WI38 (cell line): ENCODE data around the gene SIL1.
"Not testable (repeated sequence)": the region's sequence is repeated elsewhere in the genome, so short reads cannot be mapped to it uniquely, and the experiment has no call there.

Experiments used
- H3K4me3 ChIP-seq: 2 replicates; pipeline ENCODE4 v1.5.1; 2011; ENCODE audit warnings: low read depth, mild to moderate bottlenecking, control low read depth, low read length
- TF ChIP-seq, protein P1 (sequence below): IDR thresholded peaks from 2 replicates; pipeline ENCODE4 v1.5.1; 2012; ENCODE audit warnings: low read depth, mild to moderate bottlenecking, control low read depth, low read length

The SIL1 gene

GRCh38 chr5:139181835-139182452 lies 16.2 kb downstream of the SIL1 start:
- no peak overlapping the region for H3K4me3 ChIP-seq
- TF ChIP-seq, protein P1, sequence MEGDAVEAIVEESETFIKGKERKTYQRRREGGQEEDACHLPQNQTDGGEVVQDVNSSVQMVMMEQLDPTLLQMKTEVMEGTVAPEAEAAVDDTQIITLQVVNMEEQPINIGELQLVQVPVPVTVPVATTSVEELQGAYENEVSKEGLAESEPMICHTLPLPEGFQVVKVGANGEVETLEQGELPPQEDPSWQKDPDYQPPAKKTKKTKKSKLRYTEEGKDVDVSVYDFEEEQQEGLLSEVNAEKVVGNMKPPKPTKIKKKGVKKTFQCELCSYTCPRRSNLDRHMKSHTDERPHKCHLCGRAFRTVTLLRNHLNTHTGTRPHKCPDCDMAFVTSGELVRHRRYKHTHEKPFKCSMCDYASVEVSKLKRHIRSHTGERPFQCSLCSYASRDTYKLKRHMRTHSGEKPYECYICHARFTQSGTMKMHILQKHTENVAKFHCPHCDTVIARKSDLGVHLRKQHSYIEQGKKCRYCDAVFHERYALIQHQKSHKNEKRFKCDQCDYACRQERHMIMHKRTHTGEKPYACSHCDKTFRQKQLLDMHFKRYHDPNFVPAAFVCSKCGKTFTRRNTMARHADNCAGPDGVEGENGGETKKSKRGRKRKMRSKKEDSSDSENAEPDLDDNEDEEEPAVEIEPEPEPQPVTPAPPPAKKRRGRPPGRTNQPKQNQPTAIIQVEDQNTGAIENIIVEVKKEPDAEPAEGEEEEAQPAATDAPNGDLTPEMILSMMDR: no peak

DNA sequence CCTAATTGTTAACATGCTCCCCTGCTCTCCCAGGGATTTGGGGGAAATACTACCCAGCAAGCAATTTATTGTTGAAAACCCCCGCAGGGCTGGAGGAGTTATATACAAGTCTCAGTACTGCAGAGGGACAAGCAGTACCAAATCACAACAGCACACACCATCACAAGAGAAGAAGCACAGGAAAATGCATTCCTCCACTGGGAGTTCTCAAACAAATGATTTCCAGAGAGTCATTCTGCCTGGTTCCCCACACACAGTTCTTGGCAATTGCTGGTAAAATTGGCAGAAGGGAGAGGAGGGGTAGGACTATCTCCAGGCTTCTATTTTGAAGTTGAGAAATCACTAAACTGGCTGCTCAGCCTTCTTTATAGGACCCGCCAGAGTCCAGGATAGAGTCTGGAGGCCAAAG lies 16.8 kb downstream of the SIL1 start:
- H3K4me3 ChIP-seq: no peak overlapping the region
- TF ChIP-seq, protein P1: no peak

- TF ChIP-seq, protein P1: no peak
- H3K4me3 ChIP-seq: no peak overlapping the region
Observed at GRCh38 chr5:139180850-139181249, 17.3 kb downstream of the SIL1 start.

DNA sequence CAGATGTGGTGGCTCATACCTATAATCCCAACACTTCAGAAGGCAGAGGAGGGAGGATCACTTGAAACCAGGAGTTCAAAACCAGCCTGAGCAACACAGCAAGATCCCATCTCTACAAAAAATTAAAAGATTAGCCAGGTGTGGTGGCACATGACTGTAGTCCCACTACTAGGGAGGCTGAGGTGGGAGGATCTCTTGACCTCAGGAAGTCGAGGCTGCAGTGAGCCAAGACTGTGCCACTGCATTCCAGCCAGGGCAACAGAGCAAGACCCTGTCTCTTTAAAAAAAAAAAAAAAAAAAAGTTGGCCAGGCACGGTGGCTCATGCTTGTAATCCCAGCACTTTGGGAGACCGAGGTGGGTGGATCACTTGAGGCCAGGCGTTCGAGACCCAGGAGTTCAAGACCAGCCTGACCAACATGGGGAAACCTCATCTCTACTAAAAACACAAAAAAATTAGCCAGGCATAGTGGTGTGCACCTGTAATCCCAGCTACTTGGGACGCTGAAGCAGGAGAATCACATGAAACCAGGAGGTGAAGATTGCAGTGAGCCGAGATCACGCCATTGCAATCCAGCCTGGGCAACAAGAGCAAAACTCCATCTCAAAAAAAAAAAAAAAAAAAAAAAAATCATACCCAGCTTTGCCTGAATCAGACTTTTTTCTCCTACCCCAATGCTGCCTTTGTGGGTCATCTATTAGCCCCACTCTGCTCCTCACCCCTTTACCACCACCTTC lies 18.2 kb downstream of the SIL1 start:
- not testable (repeated sequence) for H3K4me3 ChIP-seq

DNA sequence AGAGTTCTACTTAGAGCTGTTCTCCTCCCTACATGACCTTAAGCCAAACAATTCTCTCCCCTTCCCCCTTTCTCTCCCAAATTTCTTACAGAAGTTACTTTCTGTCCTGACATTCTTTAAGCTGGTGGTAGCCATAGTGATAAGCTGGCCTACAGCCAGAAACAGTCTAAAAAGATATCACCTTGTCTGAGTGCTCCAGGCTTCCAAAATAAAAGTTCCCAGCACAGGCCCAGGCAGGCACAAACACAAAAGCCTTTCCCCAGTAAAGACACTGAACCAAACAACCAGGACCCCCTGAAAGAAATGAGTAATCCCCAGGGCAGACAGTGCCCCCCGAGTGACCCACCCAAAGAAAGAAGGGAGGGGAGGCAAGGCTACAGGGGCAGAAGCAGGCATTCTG lies 19.2 kb downstream of the SIL1 start:
- H3K4me3 ChIP-seq: no peak overlapping the region
- TF ChIP-seq, protein P1: no peak

GRCh38 chr5:139178589-139178917 lies 19.6 kb downstream of the SIL1 start:
- H3K4me3 ChIP-seq: no peak overlapping the region
- TF ChIP-seq, protein P1: no peak

DNA sequence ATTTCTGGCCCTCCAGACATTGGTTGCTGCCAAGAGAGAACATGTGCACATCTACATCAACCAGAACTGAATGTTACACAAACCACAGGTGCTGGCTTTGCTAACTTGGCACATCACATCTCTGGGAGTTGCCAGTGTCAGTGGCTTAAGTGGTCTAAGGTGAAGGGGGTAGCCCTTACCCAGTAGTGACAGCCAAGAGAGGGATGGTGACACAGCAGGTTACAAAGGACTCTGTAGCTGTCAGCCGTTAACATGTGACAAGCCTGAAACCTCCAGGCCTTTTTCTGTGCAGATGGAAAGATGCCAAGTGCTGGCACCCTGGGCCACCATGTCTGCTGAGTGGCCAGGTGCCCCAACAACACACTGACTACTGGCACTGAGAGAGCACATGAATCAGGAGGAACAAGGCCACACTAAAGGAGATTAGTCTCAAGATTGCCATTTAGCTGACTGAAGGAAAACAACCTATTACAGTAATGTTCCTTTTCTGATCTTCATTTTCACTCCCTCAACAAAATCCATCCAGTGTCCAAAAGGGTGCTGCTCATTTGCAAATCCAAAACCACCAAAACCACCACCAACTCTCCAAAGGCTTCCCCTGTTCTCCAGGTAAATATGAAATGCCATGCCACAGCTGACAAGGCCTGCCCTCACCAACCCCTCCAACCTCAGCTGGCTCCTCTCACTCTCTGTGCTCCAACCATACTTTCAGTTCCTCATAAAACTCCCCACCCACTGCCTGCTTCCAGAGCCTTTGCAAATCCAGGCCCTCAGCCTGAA lies 20.2 kb downstream of the SIL1 start:
- TF ChIP-seq, protein P1: no peak

GRCh38 chr5:139177281-139177680 lies 20.9 kb downstream of the SIL1 start:
- not testable (repeated sequence) for H3K4me3 ChIP-seq

More for the DNA sequence above, 20.2 kb downstream of the SIL1 start:
- H3K4me3 ChIP-seq: no peak overlapping the region

DNA sequence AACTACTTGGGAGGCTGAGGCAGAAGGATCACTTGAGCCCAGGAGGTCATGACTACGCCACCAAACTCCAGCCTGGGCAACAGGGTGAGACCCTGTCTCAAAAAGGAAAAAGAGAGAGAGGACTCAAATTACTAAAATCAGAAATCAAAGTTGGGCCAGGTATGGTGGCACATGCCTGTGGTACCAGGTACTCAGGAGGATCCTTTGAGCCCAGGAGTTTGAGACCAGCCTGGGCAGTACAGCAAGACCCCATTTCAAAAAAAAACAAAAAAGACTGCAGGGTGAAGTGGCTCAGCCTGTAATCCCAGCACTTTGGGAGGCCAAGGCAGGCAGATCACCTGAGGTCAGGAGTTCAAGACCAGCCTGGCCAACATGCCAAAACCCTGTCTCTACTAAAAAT lies 23.8 kb downstream of the SIL1 start:
- not testable (repeated sequence) for H3K4me3 ChIP-seq
